Ovary (tissue), 3 donors: ENCODE results near the gene ATP8B3.

Source experiments
- CTCF ChIP-seq, 3 donors: fragments of 450-650 bp in 2 of 3; fragments of 200-600 bp in 1 of 3; IDR thresholded peaks; one replicate each; pipeline versions ENCODE4 v1.5.1 to v1.8.0; 2016 to 2022; ENCODE audit warnings: antibody characterized with exemption in 3 of 3, mild to moderate bottlenecking in 1 of 3
- EP300 ChIP-seq: sonication (generic); formaldehyde crosslinking; IDR thresholded peaks from one replicate; pipeline ENCODE4 v1.6.1; 2017; ENCODE audit warnings: antibody characterized with exemption
- POLR2A ChIP-seq: fragments of 450-650 bp; IDR thresholded peaks from one replicate; pipeline ENCODE4 v1.6.1; 2017; ENCODE audit warnings: antibody characterized with exemption, mild to moderate bottlenecking, moderate library complexity
- donor health status: DM: no; HTN: no; CAD: no.

- TF ChIP-seq CTCF (IDR thresholded peaks at IDR 0.05) (no peak), POLR2A (no peak), EP300 (no peak)
Observed at GRCh38 chr19:1776606-1777147, 35.4 kb downstream of the ATP8B3 start.
